LNCAP (cell line): Measurements from ENCODE around the gene ZMAT3.

ENCODE experiments used
- CTCF ChIP-seq: fragments of 450-650 bp; IDR thresholded peaks from 2 replicates; pipeline ENCODE4 v1.5.1; 2017; ENCODE audit warnings: mild to moderate bottlenecking

ZMAT3 gene

GRCh38 chr3:179067839-179068238 is 3.8 kb downstream of the ZMAT3 start:
- TF ChIP-seq CTCF, result no peak

GRCh38 chr3:179067291-179067690 is 4.3 kb downstream of the ZMAT3 start:
- TF ChIP-seq CTCF, result no peak

- no peak for TF ChIP-seq CTCF
Measured at GRCh38 chr3:179063945-179064560, 7.6 kb downstream of the ZMAT3 start.

- TF ChIP-seq CTCF, result no peak
Measured at GRCh38 chr3:179056326-179056725, 15.3 kb downstream of the ZMAT3 start.

GRCh38 chr3:179046497-179047353 is 24.9 kb downstream of the ZMAT3 start:
- no peak for TF ChIP-seq CTCF

GRCh38 chr3:179045719-179046402 is 25.7 kb downstream of the ZMAT3 start:
- no peak for TF ChIP-seq CTCF

GRCh38 chr3:179038216-179038898 is 33.3 kb downstream of the ZMAT3 start:
- no peak for TF ChIP-seq CTCF
